HepG2 (cell line): ENCODE measurements around the gene NFIC. TPM values are rescaled to one million over a fixed set of nuclear protein-coding genes. Genes with fewer than 3 reads are reported as not detected.

Experiments
- ATAC-seq: fragments of 200-7000 bp; cut with Tn5 transposase; 3 replicates; pipeline ENCODE4 v1.9.1; 2020; ENCODE audit warnings: mild to moderate bottlenecking, moderate library complexity
- BruUV-seq: library from RNA; stranded (reverse); fragments of 400-500 nt; replicated peaks from 2 replicates; lab custom pipeline; 2021; lab: Mats Ljungman, UMichigan
- CTCF ChIA-PET: fragments of 300-600 bp; formaldehyde crosslinking; extraction: SDS; loops from one replicate; lab custom pipeline; 2021; ENCODE audit warnings: low total read pairs, inconsistent platforms, low intra/inter-chr PET ratio; lab: Yijun Ruan, JAX
- POLR2A ChIA-PET: fragments of 350-600 bp; sonication (Branson Sonifier 250); formaldehyde crosslinking; loops from one replicate; lab custom pipeline; 2020; ENCODE audit warnings: antibody characterized with exemption, inconsistent platforms; lab: Yijun Ruan, JAX
- DNase-seq: peaks from one replicate; pipeline ENCODE4 v3.0.0-alpha.2; 2015; ENCODE audit warnings: low spot score
- FAIRE-seq: peaks from 3 replicates; lab custom pipeline; 2011; peaks lifted over from hg19 to GRCh38; lab: Jason Lieb, UNC
- H2AFZ ChIP-seq: one replicate; pipeline ENCODE4 v1.6.1; 2011; ENCODE audit warnings: low read length, inconsistent platforms
- H3K27ac ChIP-seq: fragments of 300-600 bp; 3 replicates; pipeline ENCODE4 v1.8.0; 2011; ENCODE audit warnings: mixed run types, mild to moderate bottlenecking, mixed read lengths, low read length, inconsistent platforms; ENCODE audit not compliant: insufficient read depth; ENCODE audit errors: extremely low read length
- H3K27me3 ChIP-seq, 2 experiments: fragments of 200-600 bp in 1 of 2; 2 replicates in 1 of 2; 3 replicates in 1 of 2; pipeline versions ENCODE4 v1.6.0 to v1.8.0; 2011; ENCODE audit warnings: low read length in 2 of 2, mild to moderate bottlenecking in 2 of 2, moderate library complexity in 2 of 2, inconsistent platforms in 1 of 2; ENCODE audit not compliant: insufficient read depth in 2 of 2, control insufficient read depth in 1 of 2
- H3K36me3 ChIP-seq, 2 experiments: fragments of 200-600 bp in 1 of 2; replicated peaks in 1 of 2; 2 replicates in 1 of 2; 3 replicates in 1 of 2; pipeline versions ENCODE4 v1.5.1 to v1.8.0; 2011; ENCODE audit warnings: low read length in 2 of 2, inconsistent platforms in 1 of 2; ENCODE audit not compliant: insufficient read depth in 2 of 2, control insufficient read depth in 1 of 2
- H3K4me1 ChIP-seq: 2 replicates; pipeline ENCODE4 v1.5.1; 2012; ENCODE audit warnings: low read length, inconsistent platforms; ENCODE audit not compliant: insufficient read depth
- H3K4me2 ChIP-seq: 2 replicates; pipeline ENCODE4 v1.6.0; 2011; ENCODE audit warnings: low read depth, low read length, inconsistent platforms
- H3K4me3 ChIP-seq, 3 experiments: fragments of 200-600 bp in 1 of 3; sonication (generic), shearing (Covaris generic) in 1 of 3; replicated peaks in 1 of 3; 2 replicates each; pipeline ENCODE4 v1.5.1; 2011 to 2016; ENCODE audit warnings: low read length in 3 of 3, inconsistent platforms in 2 of 3, low read depth in 2 of 3, mild to moderate bottlenecking in 2 of 3, control low read depth in 1 of 3, mixed read lengths in 1 of 3; ENCODE audit not compliant: insufficient read depth in 1 of 3
- H3K79me2 ChIP-seq: one replicate; pipeline ENCODE4 v1.6.1; 2011; ENCODE audit warnings: low read length, inconsistent platforms; ENCODE audit not compliant: insufficient read depth
- H3K9ac ChIP-seq: 2 replicates; pipeline ENCODE4 v1.6.0; 2011; ENCODE audit warnings: mild to moderate bottlenecking, low read depth, low read length, inconsistent platforms; ENCODE audit not compliant: insufficient read depth
- H3K9me3 ChIP-seq: 2 replicates; pipeline ENCODE4 v1.5.1; 2012; ENCODE audit warnings: mild to moderate bottlenecking, low read length
- H4K20me1 ChIP-seq: 2 replicates; pipeline ENCODE4 v1.6.0; 2011; ENCODE audit warnings: inconsistent platforms, mild to moderate bottlenecking, low read length, moderate library complexity; ENCODE audit not compliant: insufficient read depth
- CTCF ChIP-seq: sonication (generic); formaldehyde crosslinking; IDR thresholded peaks from 2 replicates; pipeline ENCODE4 v1.5.0; 2020; ENCODE audit warnings: mild to moderate bottlenecking, missing genetic modification reagents, moderate library complexity
- FOXJ3 ChIP-seq: sonication (generic); formaldehyde crosslinking; IDR thresholded peaks from 2 replicates; pipeline ENCODE4 v1.4.0; 2020; ENCODE audit warnings: missing genetic modification reagents, mild to moderate bottlenecking, borderline replicate concordance
- IRF2 ChIP-seq: IDR thresholded peaks from 2 replicates; pipeline ENCODE4 v1.6.1; 2018; ENCODE audit warnings: missing genetic modification reagents, missing compliant biosample characterization
- ISL2 ChIP-seq: sonication (generic); formaldehyde crosslinking; IDR thresholded peaks from 2 replicates; pipeline ENCODE4 v1.5.0; 2020; ENCODE audit warnings: missing genetic modification reagents
- KDM5B ChIP-seq: sonication (generic); formaldehyde crosslinking; IDR thresholded peaks from 2 replicates; pipeline ENCODE4 v1.4.0; 2020; ENCODE audit warnings: missing genetic modification reagents, mild to moderate bottlenecking, borderline replicate concordance
- KDM6A ChIP-seq: IDR thresholded peaks from 2 replicates; pipeline ENCODE4 v1.6.1; 2016; ENCODE audit warnings: low read depth
- RARA ChIP-seq: IDR thresholded peaks from 2 replicates; pipeline ENCODE4 v1.6.1; 2016; ENCODE audit warnings: missing genetic modification reagents, missing compliant biosample characterization
- ZFP82 ChIP-seq: sonication (generic); formaldehyde crosslinking; IDR thresholded peaks from 2 replicates; pipeline ENCODE4 v1.5.1; 2020; ENCODE audit warnings: mild to moderate bottlenecking, missing genetic modification reagents, borderline replicate concordance
- ZNF333 ChIP-seq: sonication (generic); formaldehyde crosslinking; IDR thresholded peaks from 2 replicates; pipeline ENCODE4 v1.4.0; 2020; ENCODE audit warnings: mild to moderate bottlenecking, missing genetic modification reagents, borderline replicate concordance
- ZNF629 ChIP-seq: sonication (generic); formaldehyde crosslinking; conservative IDR thresholded peaks from 2 replicates; pipeline ENCODE4 v1.5.0; 2020; ENCODE audit warnings: missing genetic modification reagents
- ZSCAN21 ChIP-seq: sonication (generic); formaldehyde crosslinking; IDR thresholded peaks from 2 replicates; pipeline ENCODE4 v1.8.0; 2022; ENCODE audit warnings: mild to moderate bottlenecking, missing genetic modification reagents, moderate library complexity, borderline replicate concordance
- WGBS: methylation state at CpG from one replicate; pipeline ENCODE4 v1.1.6; 2017; ENCODE audit warnings: low lambda C conversion rate; 5-methylcytosine and 5-hydroxymethylcytosine counted together
- in situ Hi-C: cut with HindIII; loops from 2 replicates; pipeline ENCODE4 v1.10.0; 2017; ENCODE audit warnings: low pct_unique_long_range_greater_than_20kb; ENCODE audit not compliant: extremely low pct_ligation_motif_present
- intact Hi-C: fragments of 100-400 bp; cut with micrococcal nuclease; formaldehyde crosslinking; loops from one replicate; pipeline ENCODE4 v1.10.0; 2022; ENCODE audit not compliant: unreplicated experiment
- polyA plus RNA-seq, 8 experiments: library from polyadenylated mRNA; depleted of rRNA in 3 of 8; stranded (reverse) in 7 of 8; unstranded in 1 of 8; fragments of >200 nt; fragmentation: Illumina TruSeq in 4 of 8; extraction: Trizol in 4 of 8; gene quantifications; 2 replicates each; pipeline versions ENCODE4 v1.2.1 to v1.2.3, GENCODE V29; 2011 to 2016; ENCODE audit warnings: low read depth in 4 of 8, missing spikeins in 1 of 8, mixed read lengths in 1 of 8; ENCODE audit not compliant: insufficient read depth in 1 of 8
- total RNA-seq, 5 experiments: library from RNA; depleted of rRNA; stranded (reverse); fragments of >200 nt; fragmentation: Illumina TruSeq; extraction: Trizol; gene quantifications; 2 replicates each; pipeline ENCODE4 v1.2.3, GENCODE V29; 2016; ENCODE audit warnings: low read depth in 1 of 5
- TF ChIP-seq, protein P1 (sequence below): sonication (generic); formaldehyde crosslinking; IDR thresholded peaks from 2 replicates; pipeline ENCODE4 v1.4.0; 2020; ENCODE audit warnings: missing genetic modification reagents
- TF ChIP-seq, protein P2 (sequence below): sonication (generic); formaldehyde crosslinking; IDR thresholded peaks from 2 replicates; pipeline ENCODE4 v1.5.0; 2020; ENCODE audit warnings: mild to moderate bottlenecking, missing genetic modification reagents, borderline replicate concordance
- TF ChIP-seq, protein P3 (sequence below): sonication (generic); formaldehyde crosslinking; IDR thresholded peaks from 2 replicates; pipeline ENCODE4 v1.9.0; 2022; ENCODE audit warnings: missing genetic modification reagents, mild to moderate bottlenecking, borderline replicate concordance
- TF ChIP-seq, protein P4 (sequence below): sonication (generic); formaldehyde crosslinking; IDR thresholded peaks from 2 replicates; pipeline ENCODE4 v1.4.0; 2020; ENCODE audit warnings: missing genetic modification reagents

The NFIC gene
- total and polyA plus RNA-seq, 2 of the 13 experiments (the other 11 are each of a cell fraction or from before 2014, with no cell fraction given) = 1.3 to 2.5 TPM

DNA sequence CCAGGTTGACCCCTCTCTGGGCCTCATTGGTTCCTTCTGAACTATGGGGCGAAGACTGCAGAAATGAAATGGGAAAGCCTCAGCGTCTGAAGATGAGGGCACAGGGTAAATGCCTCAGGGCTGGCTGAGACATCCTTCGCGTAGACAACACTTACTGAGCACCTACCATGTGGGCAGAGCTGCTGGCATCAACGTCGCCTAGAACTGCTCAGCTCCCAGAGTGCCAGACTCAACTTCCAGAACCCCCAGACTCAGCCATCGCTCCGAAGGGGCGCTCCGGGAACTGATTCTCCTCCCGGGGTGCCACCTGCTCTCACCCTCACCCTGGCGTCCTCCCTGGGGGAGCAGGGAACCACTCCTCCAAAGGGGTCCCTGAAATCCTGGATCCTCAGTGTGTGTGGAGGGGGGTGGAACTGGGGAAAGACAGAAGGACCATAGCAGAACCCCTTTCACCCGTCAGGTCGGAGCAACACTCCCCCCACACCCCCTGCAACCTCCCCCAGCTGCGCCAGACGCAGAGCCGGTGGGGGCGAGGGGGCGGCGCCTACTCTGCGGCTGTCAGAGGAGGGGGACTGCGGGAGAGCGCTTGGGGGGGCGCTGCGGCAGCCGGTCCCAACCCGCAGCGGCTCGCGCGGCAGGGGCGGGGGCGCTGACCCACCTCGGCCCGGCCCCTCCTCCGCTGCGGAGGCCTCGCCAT, 8.2 kb upstream of the NFIC start:
- no peak for FAIRE-seq
- H3K9me3 ChIP-seq = no peaks in the 10 kb centered on the region
- WGBS = 15% methylated on average over 8 of the region's 38 CpGs
- CTCF ChIA-PET = no interaction called here
- BruUV-seq = no TSS peak
- peak overlapping the region; percentile 56; the same call in 1 of the 2 replicates for H3K9ac ChIP-seq
- intact Hi-C loops (no loop called here), in situ Hi-C loops (no loop called here)
- H4K20me1 ChIP-seq = no peaks in the 10 kb centered on the region
- H3K4me2 ChIP-seq = peak overlapping the region; percentile 87
- no peak overlapping the region for H3K27ac ChIP-seq
- no peak for DNase-seq
- H3K36me3 ChIP-seq = no peaks in the 10 kb centered on the region
- H2AFZ ChIP-seq = no peak overlapping the region
- H3K4me3 ChIP-seq = peak overlapping the region; percentile 66 to 80 (median 68)
- H3K4me1 ChIP-seq = peaks cover 41% of the 10 kb centered on the region
- H3K27me3 ChIP-seq = peaks cover 3 to 9% of the 10 kb centered on the region in 2 experiments; a peak in 4 of 5 replicates
- peak; percentile 30 for ATAC-seq
- POLR2A ChIA-PET = no interaction called here
- peaks cover 4% of the 10 kb centered on the region for H3K79me2 ChIP-seq
- TF ChIP-seq, protein P1, sequence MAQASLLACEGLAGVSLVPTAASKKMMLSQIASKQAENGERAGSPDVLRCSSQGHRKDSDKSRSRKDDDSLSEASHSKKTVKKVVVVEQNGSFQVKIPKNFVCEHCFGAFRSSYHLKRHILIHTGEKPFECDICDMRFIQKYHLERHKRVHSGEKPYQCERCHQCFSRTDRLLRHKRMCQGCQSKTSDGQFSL (CRISPR knock-in tag) = peak; percentile 44; the same call in 1 of the 2 replicates
- TF ChIP-seq KDM5B (no peak), CTCF (0 out of 2 replicates have a peak, but pooled peaks have one; percentile 12), ISL2 (CRISPR knock-in tag) (no peak), KDM6A (CRISPR knock-in tag) (no peak), ZNF629 (CRISPR knock-in tag) (peak; percentile 51), FOXJ3 (CRISPR knock-in tag) (no peak), ZFP82 (CRISPR knock-in tag) (no peak), IRF2 (CRISPR knock-in tag) (0 out of 2 replicates have a peak, but pooled peaks have one; percentile 4), ZNF333 (CRISPR knock-in tag) (peak; percentile 43; the same call in 1 of the 2 replicates), RARA (CRISPR knock-in tag) (peak; percentile 29; the same call in 1 of the 2 replicates), ZSCAN21 (CRISPR knock-in tag) (0 out of 2 replicates have a peak, but pooled peaks have one; percentile 31)
- TF ChIP-seq, protein P2, sequence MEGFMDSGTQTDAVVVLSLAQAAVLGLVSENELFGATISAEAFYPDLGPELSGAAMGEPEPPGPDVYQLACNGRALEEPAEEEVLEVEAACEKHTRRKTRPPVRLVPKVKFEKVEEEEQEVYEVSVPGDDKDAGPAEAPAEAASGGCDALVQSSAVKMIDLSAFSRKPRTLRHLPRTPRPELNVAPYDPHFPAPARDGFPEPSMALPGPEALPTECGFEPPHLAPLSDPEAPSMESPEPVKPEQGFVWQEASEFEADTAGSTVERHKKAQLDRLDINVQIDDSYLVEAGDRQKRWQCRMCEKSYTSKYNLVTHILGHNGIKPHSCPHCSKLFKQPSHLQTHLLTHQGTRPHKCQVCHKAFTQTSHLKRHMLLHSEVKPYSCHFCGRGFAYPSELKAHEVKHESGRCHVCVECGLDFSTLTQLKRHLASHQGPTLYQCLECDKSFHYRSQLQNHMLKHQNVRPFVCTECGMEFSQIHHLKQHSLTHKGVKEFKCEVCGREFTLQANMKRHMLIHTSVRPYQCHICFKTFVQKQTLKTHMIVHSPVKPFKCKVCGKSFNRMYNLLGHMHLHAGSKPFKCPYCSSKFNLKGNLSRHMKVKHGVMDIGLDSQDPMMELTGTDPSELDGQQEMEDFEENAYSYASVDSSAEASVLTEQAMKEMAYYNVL (CRISPR knock-in tag) = 0 out of 2 replicates have a peak, but pooled peaks have one; percentile 30
- TF ChIP-seq, protein P3, sequence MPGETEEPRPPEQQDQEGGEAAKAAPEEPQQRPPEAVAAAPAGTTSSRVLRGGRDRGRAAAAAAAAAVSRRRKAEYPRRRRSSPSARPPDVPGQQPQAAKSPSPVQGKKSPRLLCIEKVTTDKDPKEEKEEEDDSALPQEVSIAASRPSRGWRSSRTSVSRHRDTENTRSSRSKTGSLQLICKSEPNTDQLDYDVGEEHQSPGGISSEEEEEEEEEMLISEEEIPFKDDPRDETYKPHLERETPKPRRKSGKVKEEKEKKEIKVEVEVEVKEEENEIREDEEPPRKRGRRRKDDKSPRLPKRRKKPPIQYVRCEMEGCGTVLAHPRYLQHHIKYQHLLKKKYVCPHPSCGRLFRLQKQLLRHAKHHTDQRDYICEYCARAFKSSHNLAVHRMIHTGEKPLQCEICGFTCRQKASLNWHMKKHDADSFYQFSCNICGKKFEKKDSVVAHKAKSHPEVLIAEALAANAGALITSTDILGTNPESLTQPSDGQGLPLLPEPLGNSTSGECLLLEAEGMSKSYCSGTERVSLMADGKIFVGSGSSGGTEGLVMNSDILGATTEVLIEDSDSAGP (CRISPR knock-in tag) = 0 out of 2 replicates have a peak, but pooled peaks have one; percentile 22
- TF ChIP-seq, protein P4, sequence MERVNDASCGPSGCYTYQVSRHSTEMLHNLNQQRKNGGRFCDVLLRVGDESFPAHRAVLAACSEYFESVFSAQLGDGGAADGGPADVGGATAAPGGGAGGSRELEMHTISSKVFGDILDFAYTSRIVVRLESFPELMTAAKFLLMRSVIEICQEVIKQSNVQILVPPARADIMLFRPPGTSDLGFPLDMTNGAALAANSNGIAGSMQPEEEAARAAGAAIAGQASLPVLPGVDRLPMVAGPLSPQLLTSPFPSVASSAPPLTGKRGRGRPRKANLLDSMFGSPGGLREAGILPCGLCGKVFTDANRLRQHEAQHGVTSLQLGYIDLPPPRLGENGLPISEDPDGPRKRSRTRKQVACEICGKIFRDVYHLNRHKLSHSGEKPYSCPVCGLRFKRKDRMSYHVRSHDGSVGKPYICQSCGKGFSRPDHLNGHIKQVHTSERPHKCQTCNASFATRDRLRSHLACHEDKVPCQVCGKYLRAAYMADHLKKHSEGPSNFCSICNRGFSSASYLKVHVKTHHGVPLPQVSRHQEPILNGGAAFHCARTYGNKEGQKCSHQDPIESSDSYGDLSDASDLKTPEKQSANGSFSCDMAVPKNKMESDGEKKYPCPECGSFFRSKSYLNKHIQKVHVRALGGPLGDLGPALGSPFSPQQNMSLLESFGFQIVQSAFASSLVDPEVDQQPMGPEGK = peak; percentile 80
